ENCODE measurements around the gene FGGY. TPM values are rescaled to one million over a fixed set of nuclear protein-coding genes. Genes with fewer than 3 reads are reported as not detected.
"Not testable (repeated sequence)": the region's sequence is repeated elsewhere in the genome, so short reads cannot be mapped to it uniquely, and the experiment has no call there.

Gene FGGY
- total RNA-seq, 1 experiment from 2014 or later = 9.7 TPM

DNA sequence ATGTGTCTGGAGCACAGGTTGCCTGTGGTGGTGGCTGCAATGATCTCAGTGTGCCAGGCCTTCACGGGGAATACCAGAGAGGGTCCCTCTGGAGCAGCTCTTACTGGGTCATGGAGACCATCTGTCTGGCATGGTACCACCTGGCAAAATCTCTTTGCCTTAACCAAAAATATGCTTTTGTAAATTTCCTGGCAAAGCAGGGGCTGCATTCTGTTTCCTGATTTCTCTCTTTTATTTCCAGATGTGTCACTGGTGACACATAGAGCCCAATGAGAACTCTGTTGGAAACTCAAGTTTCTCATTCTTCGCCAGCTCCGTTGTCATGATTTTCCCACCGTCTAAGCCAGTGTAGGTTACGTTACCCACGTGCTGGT, 136.5 kb downstream of the FGGY start:
- DNase-seq (ENCODE audit: low read depth) = peak; percentile 23

- DNase-seq (ENCODE audit: low read depth) = peak; percentile 82
Observed at GRCh38 chr1:59434336-59434735, 137.4 kb downstream of the FGGY start.

DNA sequence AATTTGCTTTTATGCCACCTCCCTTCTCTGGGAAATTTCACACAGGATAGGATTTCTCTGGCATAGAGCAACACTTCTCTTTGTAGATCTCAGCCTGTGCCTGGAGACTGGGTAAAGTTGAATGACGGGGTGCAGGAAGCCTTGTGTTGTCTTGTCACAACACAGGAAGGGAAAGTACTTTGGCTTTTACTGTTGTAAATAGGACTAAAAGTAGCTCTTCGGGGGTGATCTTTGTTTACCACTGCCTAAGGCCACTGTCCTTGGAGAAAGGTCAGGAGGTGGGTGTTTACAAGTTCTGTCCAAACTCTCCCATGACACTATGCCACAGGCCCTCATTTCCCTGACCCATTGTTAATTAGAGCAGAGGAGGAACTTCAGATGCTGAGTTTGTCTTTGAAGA, 139.7 kb downstream of the FGGY start:
- DNase-seq (ENCODE audit: low read depth) = no peak

- DNase-seq (ENCODE audit: low read depth) = no peak
Observed at GRCh38 chr1:59438058-59438560, 141.2 kb downstream of the FGGY start.

GRCh38 chr1:59442492-59442891, 145.6 kb downstream of the FGGY start:
- no peak for DNase-seq (ENCODE audit: low read depth)

DNA sequence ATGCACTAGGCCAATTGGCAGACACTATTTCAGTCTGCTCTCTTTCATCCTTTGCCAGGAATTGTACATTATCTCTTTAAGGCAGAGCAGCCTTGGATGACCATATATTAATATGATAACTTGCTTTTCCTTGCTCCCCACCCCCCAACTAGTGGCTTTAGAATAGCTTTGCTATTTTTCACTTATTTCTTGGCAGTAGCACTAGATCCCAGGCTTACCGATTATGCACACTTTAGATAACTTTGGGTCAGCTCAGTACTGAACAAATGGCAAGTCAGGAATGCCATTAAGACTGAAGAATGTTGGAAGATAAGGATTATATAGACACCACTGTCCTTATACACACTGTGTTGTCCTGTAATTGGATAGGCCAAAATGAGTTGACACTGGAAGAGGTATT, 146.4 kb downstream of the FGGY start:
- DNase-seq (ENCODE audit: low read depth) = no peak

DNA sequence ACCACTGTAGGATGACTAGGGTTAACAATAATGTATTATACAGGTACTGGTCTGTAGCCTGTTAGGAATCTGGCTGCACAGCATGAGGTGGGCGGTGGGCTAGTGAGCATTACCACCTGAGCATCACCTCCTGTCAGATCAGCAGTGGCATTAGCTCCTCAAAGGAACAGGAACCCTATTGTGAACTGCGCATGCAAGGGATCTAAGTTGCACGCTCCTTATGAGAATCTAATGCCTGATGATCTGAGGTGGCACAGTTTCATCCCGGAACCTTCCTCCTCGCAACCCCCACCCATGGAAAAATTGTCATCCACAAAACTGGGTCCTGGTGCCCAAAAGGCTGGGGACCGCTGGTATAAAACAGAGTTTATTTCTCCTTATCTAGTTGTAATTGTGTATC, 147.6 kb downstream of the FGGY start:
- DNase-seq (ENCODE audit: low read depth) = no peak

- DNase-seq (ENCODE audit: low read depth) = peak; percentile 17
Observed at GRCh38 chr1:59445040-59445439, 148.1 kb downstream of the FGGY start.

GRCh38 chr1:59446257-59446901, 149.5 kb downstream of the FGGY start:
- DNase-seq (ENCODE audit: low read depth) = peak; percentile 48

GRCh38 chr1:59452026-59452425, 155.1 kb downstream of the FGGY start:
- no peak for DNase-seq (ENCODE audit: low read depth)

GRCh38 chr1:59452559-59452958, 155.7 kb downstream of the FGGY start:
- DNase-seq (ENCODE audit: low read depth) = no peak

GRCh38 chr1:59453297-59453968, 156.5 kb downstream of the FGGY start:
- no peak for DNase-seq (ENCODE audit: low read depth)

- DNase-seq (ENCODE audit: low read depth) = peak; percentile 82
Observed at GRCh38 chr1:59455206-59455605, 158.3 kb downstream of the FGGY start.

DNA sequence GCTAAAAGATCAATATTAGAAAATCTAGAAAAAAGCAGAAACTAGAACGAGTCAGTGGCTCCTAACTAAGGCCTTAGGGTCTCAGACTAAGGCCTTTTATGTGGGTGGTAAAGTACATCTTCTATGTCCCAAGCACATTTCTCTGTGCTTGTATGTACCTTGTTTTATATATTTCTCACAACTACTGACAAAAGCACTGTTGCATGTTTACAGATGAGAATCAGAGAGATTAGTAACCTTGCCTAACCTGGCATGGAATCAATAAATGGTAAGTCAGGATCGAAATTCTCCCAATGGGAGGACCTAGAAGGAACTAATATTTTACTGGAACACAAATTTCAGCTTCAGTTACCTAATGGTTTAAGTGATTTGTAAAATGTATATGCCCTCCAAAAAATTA, 160.9 kb downstream of the FGGY start:
- no peak for DNase-seq (ENCODE audit: low read depth)

- DNase-seq (ENCODE audit: low read depth) = no peak
Observed at GRCh38 chr1:59458884-59459283, 162.0 kb downstream of the FGGY start.

- DNase-seq (ENCODE audit: low read depth) = not testable (repeated sequence)
Observed at GRCh38 chr1:59462942-59463341, 166.0 kb downstream of the FGGY start.

GRCh38 chr1:59465478-59465877, 168.6 kb downstream of the FGGY start:
- DNase-seq (ENCODE audit: low read depth) = not testable (repeated sequence)

DNA sequence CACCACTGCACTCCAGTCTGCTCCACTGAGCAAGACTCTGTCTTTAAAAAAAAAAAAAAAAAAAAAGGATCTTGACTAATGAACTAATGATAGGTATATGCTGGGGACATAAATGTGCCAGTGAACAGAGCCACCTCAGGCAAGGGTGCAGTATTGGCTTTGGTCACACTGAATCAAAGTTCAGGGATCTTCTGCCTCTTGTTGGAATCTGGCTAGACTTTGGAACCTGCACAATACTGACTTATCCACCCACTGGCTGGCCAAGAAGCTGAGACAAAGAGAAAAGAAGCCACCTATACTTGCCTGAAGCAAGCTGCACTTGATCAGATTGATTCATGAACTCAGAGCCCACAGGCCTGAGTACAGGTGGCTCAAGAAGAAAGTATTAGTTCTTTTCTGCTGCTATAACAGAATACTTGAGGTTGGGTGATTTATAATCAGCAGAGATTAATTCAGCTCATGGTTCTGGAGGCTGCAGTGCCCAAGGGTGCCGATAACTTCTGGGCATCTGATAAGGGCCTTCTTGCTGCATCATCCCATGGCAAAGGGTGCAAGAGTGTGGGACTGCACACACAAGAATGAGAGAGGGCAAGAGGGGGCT, 172.0 kb downstream of the FGGY start:
- DNase-seq (ENCODE audit: low read depth) = no peak

DNA sequence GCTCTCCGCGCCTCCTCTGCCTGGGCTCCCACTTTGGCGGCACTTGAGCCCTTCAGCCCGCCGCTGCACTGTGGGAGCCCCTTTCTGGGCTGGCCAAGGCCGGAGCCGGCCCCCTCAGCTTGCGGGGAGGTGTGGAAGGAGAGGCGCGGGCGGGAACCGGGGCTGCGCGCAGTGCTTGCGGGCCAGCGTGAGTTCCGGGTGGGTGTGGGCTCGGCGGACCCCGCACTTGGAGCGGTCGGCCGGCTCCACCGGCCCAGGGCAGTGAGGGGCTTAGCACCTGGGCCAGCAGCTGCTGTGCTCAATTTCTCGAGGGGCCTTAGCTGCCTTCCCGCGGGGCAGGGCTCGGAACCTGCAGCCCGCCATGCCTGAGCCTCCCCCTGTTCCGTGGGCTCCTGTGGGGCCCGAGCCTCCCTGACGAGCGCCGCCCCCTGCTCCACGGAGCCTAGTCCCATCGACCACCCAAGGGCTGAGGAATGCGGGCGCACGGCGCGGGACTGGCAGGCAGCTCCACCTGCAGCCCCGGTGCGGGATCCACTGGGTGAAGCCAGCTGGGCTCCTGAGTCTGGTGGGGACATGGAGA, 175.2 kb downstream of the FGGY start:
- DNase-seq (ENCODE audit: low read depth) = not testable (repeated sequence)

- DNase-seq (ENCODE audit: low read depth) = no peak
Observed at GRCh38 chr1:59473831-59474230, 176.9 kb downstream of the FGGY start.

- DNase-seq (ENCODE audit: low read depth) = no peak
Observed at GRCh38 chr1:59474496-59474895, 177.6 kb downstream of the FGGY start.

DNA sequence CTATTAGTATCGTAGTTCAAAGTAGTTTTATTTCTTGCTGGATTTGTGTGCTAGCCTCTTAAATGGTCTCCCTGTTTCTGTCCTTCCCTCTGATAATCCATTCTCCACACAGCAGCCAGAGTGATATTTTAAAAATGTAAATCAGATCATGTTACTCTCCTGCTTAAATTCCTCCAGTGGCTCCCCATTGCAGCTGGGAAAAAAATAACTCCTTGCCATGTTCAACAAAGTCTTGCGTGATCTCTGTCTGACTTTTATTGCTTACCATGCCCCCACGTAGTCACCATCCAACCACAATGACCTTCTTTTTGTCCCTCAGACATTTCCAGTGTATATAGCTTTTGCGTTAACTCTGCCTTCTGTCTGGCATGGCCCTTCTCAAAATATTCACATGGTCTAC, 178.8 kb downstream of the FGGY start:
- no peak for DNase-seq (ENCODE audit: low read depth)
